ENCODE measurements around the gene RBP3.

The RBP3 gene

DNA sequence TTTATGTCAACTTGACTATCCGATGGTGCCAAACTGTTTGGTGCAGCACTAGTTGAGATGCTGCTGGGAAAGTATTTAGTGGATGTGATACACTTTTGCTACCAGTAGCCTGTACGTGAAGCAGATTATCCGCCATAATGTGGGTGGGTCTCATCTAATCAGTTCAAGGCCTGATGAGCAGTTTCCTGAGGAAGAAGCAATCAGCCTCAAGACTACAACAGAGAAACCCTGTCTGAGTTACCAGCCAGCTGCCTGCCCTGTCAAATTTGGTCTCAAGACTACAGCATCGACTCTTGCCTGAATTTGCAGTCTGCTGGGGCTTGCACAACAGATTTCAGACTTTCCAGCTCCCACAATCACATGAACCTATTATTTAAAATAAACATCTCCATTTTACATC is 10.9 kb upstream of the RBP3 start (continued):
- TF ChIP-seq, protein P1, sequence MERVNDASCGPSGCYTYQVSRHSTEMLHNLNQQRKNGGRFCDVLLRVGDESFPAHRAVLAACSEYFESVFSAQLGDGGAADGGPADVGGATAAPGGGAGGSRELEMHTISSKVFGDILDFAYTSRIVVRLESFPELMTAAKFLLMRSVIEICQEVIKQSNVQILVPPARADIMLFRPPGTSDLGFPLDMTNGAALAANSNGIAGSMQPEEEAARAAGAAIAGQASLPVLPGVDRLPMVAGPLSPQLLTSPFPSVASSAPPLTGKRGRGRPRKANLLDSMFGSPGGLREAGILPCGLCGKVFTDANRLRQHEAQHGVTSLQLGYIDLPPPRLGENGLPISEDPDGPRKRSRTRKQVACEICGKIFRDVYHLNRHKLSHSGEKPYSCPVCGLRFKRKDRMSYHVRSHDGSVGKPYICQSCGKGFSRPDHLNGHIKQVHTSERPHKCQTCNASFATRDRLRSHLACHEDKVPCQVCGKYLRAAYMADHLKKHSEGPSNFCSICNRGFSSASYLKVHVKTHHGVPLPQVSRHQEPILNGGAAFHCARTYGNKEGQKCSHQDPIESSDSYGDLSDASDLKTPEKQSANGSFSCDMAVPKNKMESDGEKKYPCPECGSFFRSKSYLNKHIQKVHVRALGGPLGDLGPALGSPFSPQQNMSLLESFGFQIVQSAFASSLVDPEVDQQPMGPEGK (tag by site-specific recombination; IDR thresholded peaks at IDR 0.05), result no peak
- no peak for TF ChIP-seq ZNF311 (tag by site-specific recombination; IDR thresholded peaks at IDR 0.05; ENCODE audit: borderline replicate concordance)

DNA sequence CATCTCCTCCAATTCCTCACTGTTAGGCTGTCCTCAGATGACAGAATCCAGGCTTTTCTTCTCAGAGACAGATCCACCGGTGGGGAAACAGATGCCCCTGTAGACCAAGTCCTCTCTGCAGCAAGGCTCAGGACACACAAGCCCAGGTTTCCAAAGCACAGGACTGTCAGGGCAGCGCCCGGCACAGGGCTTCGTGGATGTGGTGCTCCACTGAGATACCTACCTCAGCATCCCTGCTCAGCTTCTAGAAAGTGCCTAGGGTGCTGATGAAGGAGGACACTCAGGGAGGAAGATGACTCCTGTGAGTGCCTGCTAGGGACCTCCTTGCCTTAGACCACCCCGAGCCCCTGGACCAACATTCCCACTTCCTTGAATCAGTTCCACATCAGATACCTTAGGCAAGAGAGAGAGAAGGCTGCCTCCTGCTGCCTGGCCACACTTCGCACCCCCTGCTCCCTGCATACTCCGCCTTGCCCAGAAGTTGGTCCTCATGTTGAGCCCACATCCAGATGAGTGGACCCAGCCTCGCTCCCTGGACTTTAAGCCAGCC is 8.9 kb upstream of the RBP3 start:
- H3K27ac ChIP-seq (ENCODE audit: extremely low read depth, low read depth, low read length), result no peak overlapping the region
- H3K9me3 ChIP-seq (ENCODE audit: control insufficient read depth, insufficient read depth, low read depth, low read length), result no peaks in the 10 kb centered on the region
- no peaks in the 10 kb centered on the region for H3K36me3 ChIP-seq (ENCODE audit: control insufficient read depth in 2 of 2, insufficient read depth in 1 of 2, low read length in 2 of 2)
- CTCF ChIA-PET, result interaction anchor here (0.7 to 2.3 kb wide), 7 partner anchors 9 to 291 kb away, joined by 3 to 10 read pairs (median 4); partner anchors contain the start of gene RBP3
- POLR2A ChIA-PET, result no interaction called here
- no peaks in the 10 kb centered on the region for H3K4me1 ChIP-seq (ENCODE audit: control insufficient read depth, insufficient read depth, low read length)
- H3K4me3 ChIP-seq (ENCODE audit: low read depth, low read length), result no peak overlapping the region
- TF ChIP-seq ZNF169 (tag by site-specific recombination; IDR thresholded peaks at IDR 0.05), result no peak
- no peak for TF ChIP-seq YY1 (tag by site-specific recombination; IDR thresholded peaks at IDR 0.05)
- no peak for TF ChIP-seq ZNF670 (tag by site-specific recombination; IDR thresholded peaks at IDR 0.05; ENCODE audit: low read depth)
- TF ChIP-seq, protein P2, sequence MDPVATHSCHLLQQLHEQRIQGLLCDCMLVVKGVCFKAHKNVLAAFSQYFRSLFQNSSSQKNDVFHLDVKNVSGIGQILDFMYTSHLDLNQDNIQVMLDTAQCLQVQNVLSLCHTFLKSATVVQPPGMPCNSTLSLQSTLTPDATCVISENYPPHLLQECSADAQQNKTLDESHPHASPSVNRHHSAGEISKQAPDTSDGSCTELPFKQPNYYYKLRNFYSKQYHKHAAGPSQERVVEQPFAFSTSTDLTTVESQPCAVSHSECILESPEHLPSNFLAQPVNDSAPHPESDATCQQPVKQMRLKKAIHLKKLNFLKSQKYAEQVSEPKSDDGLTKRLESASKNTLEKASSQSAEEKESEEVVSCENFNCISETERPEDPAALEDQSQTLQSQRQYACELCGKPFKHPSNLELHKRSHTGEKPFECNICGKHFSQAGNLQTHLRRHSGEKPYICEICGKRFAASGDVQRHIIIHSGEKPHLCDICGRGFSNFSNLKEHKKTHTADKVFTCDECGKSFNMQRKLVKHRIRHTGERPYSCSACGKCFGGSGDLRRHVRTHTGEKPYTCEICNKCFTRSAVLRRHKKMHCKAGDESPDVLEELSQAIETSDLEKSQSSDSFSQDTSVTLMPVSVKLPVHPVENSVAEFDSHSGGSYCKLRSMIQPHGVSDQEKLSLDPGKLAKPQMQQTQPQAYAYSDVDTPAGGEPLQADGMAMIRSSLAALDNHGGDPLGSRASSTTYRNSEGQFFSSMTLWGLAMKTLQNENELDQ (tag by site-specific recombination; IDR thresholded peaks at IDR 0.05; ENCODE audit: low read depth), result no peak
- no peak for TF ChIP-seq ZNF701 (tag by site-specific recombination; IDR thresholded peaks at IDR 0.05)
- TF ChIP-seq ZNF621 (tag by site-specific recombination; IDR thresholded peaks at IDR 0.05), result no peak
- TF ChIP-seq ZNF610 (tag by site-specific recombination; IDR thresholded peaks at IDR 0.05; ENCODE audit: borderline replicate concordance), result no peak
- no peak for TF ChIP-seq ZNF37A (tag by site-specific recombination; IDR thresholded peaks at IDR 0.05)
- TF ChIP-seq, protein P3, sequence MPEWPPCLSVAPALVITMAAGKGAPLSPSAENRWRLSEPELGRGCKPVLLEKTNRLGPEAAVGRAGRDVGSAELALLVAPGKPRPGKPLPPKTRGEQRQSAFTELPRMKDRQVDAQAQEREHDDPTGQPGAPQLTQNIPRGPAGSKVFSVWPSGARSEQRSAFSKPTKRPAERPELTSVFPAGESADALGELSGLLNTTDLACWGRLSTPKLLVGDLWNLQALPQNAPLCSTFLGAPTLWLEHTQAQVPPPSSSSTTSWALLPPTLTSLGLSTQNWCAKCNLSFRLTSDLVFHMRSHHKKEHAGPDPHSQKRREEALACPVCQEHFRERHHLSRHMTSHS (tag by site-specific recombination; IDR thresholded peaks at IDR 0.05), result no peak
- no peak for TF ChIP-seq HOXC10 (CRISPR knock-in tag; IDR thresholded peaks at IDR 0.05)

DNA sequence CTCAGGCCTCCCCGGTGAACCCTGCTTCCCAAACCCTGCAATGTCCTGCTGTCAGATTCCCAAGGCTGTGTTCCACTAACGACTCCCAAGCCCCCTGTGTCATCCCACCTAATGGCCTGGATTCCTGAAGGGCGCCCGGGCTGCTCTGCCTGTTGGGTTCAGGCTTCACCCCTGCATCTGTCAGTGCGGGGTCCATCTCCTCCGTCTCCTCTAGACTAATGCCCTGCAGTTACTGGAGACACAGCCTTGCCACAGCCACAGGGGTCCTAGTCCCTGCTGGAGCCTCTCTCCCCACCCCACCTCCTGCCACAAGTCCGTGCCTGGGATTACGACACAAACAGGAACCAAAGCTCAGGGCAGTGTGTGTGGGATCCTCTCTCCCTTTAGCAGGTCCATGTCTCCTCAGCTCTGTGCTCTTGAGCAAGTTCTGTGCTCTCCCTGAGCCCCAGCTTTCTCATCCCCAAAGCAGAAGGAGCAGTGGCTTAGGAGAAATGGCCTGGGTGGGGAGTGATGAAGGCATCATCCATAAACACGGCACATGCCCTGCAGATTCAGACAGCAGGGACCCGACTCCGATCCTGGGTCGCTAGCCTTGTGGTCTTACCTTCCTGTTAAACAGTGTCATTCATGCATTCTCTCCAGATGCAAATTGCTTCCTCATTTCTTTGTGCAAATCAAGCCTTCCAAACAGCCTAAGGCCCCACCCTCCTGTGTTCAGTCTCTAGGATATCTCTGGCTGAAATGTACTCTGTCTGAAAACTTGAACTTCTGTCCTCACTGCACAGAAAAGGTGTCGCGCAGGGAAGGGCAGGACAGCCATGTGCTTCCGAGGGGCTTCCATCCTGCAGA is 8.2 kb upstream of the RBP3 start:
- Histone ChIP-seq H3K4me1 (ENCODE audit: control insufficient read depth, insufficient read depth, low read length) (no peaks in the 10 kb centered on the region), H3K27ac (ENCODE audit: extremely low read depth, low read depth, low read length) (no peak overlapping the region), H3K4me3 (ENCODE audit: low read depth, low read length) (no peak overlapping the region), H3K9me3 (ENCODE audit: control insufficient read depth, insufficient read depth, low read depth, low read length) (no peaks in the 10 kb centered on the region), H3K36me3 (ENCODE audit: control insufficient read depth in 2 of 2, insufficient read depth in 1 of 2, low read length in 2 of 2) (no peaks in the 10 kb centered on the region)
- ChIA-PET CTCF (interaction anchor here (0.7 to 2.3 kb wide), 13 partner anchors 8 to 346 kb away, joined by 3 to 16 read pairs (median 5); no protein-coding TSS in a partner anchor), POLR2A (no interaction called here)
- TF ChIP-seq ZNF514 (tag by site-specific recombination; IDR thresholded peaks at IDR 0.05), result no peak
- TF ChIP-seq, protein P4, sequence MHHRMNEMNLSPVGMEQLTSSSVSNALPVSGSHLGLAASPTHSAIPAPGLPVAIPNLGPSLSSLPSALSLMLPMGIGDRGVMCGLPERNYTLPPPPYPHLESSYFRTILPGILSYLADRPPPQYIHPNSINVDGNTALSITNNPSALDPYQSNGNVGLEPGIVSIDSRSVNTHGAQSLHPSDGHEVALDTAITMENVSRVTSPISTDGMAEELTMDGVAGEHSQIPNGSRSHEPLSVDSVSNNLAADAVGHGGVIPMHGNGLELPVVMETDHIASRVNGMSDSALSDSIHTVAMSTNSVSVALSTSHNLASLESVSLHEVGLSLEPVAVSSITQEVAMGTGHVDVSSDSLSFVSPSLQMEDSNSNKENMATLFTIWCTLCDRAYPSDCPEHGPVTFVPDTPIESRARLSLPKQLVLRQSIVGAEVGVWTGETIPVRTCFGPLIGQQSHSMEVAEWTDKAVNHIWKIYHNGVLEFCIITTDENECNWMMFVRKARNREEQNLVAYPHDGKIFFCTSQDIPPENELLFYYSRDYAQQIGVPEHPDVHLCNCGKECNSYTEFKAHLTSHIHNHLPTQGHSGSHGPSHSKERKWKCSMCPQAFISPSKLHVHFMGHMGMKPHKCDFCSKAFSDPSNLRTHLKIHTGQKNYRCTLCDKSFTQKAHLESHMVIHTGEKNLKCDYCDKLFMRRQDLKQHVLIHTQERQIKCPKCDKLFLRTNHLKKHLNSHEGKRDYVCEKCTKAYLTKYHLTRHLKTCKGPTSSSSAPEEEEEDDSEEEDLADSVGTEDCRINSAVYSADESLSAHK (tag by site-specific recombination; IDR thresholded peaks at IDR 0.05), result no peak
- no peak for TF ChIP-seq ZNF121 (tag by site-specific recombination; IDR thresholded peaks at IDR 0.05)
- TF ChIP-seq OVOL3 (tag by site-specific recombination; IDR thresholded peaks at IDR 0.05), result no peak
- TF ChIP-seq, protein P5, sequence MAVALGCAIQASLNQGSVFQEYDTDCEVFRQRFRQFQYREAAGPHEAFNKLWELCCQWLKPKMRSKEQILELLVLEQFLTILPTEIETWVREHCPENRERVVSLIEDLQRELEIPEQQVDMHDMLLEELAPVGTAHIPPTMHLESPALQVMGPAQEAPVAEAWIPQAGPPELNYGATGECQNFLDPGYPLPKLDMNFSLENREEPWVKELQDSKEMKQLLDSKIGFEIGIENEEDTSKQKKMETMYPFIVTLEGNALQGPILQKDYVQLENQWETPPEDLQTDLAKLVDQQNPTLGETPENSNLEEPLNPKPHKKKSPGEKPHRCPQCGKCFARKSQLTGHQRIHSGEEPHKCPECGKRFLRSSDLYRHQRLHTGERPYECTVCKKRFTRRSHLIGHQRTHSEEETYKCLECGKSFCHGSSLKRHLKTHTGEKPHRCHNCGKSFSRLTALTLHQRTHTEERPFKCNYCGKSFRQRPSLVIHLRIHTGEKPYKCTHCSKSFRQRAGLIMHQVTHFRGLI (tag by site-specific recombination; IDR thresholded peaks at IDR 0.05), result no peak
- no peak for TF ChIP-seq ZNF792 (tag by site-specific recombination; IDR thresholded peaks at IDR 0.05)
- TF ChIP-seq, protein P6, sequence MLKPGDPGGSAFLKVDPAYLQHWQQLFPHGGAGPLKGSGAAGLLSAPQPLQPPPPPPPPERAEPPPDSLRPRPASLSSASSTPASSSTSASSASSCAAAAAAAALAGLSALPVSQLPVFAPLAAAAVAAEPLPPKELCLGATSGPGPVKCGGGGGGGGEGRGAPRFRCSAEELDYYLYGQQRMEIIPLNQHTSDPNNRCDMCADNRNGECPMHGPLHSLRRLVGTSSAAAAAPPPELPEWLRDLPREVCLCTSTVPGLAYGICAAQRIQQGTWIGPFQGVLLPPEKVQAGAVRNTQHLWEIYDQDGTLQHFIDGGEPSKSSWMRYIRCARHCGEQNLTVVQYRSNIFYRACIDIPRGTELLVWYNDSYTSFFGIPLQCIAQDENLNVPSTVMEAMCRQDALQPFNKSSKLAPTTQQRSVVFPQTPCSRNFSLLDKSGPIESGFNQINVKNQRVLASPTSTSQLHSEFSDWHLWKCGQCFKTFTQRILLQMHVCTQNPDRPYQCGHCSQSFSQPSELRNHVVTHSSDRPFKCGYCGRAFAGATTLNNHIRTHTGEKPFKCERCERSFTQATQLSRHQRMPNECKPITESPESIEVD (tag by site-specific recombination; IDR thresholded peaks at IDR 0.05), result no peak
- TF ChIP-seq ZNF677 (tag by site-specific recombination; IDR thresholded peaks at IDR 0.05), result no peak

All from HEK293 (cell line).